OCI-LY7 (cell line): ENCODE data around the gene MPPED1. TPM values are rescaled to one million over a fixed set of nuclear protein-coding genes. Genes with fewer than 3 reads are reported as not detected.

Experiments used
- BruUV-seq: library from RNA; stranded (reverse); fragments of 400-500 nt; replicated peaks from 2 replicates; lab custom pipeline; 2021; lab: Mats Ljungman, UMichigan
- CTCF ChIA-PET: fragments of 300-600 bp; sonication (Branson Sonifier 250); formaldehyde crosslinking; loops from one replicate; lab custom pipeline; 2022; ENCODE audit warnings: antibody characterized with exemption; ENCODE audit not compliant: unreplicated experiment; lab: Charles Lee
- POLR2A ChIA-PET: fragments of 300-600 bp; sonication (Branson Sonifier 250); formaldehyde crosslinking; loops from one replicate; lab custom pipeline; 2022; ENCODE audit warnings: antibody characterized with exemption; lab: Charles Lee
- DNase-seq: peaks from one replicate; pipeline ENCODE4 v3.0.0-alpha.2; 2015; ENCODE audit warnings: low spot score
- H2AFZ ChIP-seq: fragments of 200-600 bp; sonication (generic), shearing (Covaris generic); 2 replicates; pipeline ENCODE4 v1.6.1; 2014; ENCODE audit warnings: mild to moderate bottlenecking, antibody characterized with exemption, low read length, moderate library complexity
- H3K27ac ChIP-seq: fragments of 200-600 bp; sonication (generic); 2 replicates; pipeline ENCODE4 v1.5.1; 2014; ENCODE audit warnings: mixed run types, low read depth, mild to moderate bottlenecking, moderate library complexity, low read length, inconsistent platforms; ENCODE audit not compliant: poor library complexity, severe bottlenecking
- H3K36me3 ChIP-seq: fragments of 200-600 bp; sonication (generic); 2 replicates; pipeline ENCODE4 v1.6.1; 2014; ENCODE audit warnings: mild to moderate bottlenecking, antibody characterized with exemption, low read length, moderate library complexity, mixed read lengths; ENCODE audit not compliant: insufficient read depth
- H3K4me1 ChIP-seq: fragments of 200-600 bp; sonication (generic); 2 replicates; pipeline ENCODE4 v1.5.1; 2014; ENCODE audit warnings: mild to moderate bottlenecking, low read length; ENCODE audit not compliant: insufficient read depth, poor library complexity, severe bottlenecking
- H3K4me2 ChIP-seq: fragments of 200-600 bp; sonication (generic); 2 replicates; pipeline ENCODE4 v1.6.1; 2014; ENCODE audit warnings: mild to moderate bottlenecking, low read length
- H3K4me3 ChIP-seq: fragments of 200-600 bp; sonication (generic); 2 replicates; pipeline ENCODE4 v1.5.1; 2014; ENCODE audit warnings: mild to moderate bottlenecking, low read depth, low read length; ENCODE audit not compliant: poor library complexity, severe bottlenecking
- H3K79me2 ChIP-seq: fragments of 200-600 bp; sonication (generic); 2 replicates; pipeline ENCODE4 v1.6.1; 2016; ENCODE audit warnings: low read depth, mild to moderate bottlenecking, low read length, moderate library complexity, mixed read lengths; ENCODE audit not compliant: insufficient read depth
- H3K9me2 ChIP-seq: fragments of 200-600 bp; sonication (generic); 2 replicates; pipeline ENCODE4 v1.6.1; 2016; ENCODE audit warnings: mild to moderate bottlenecking, low read length, mixed read lengths; ENCODE audit not compliant: insufficient read depth
- H3K9me3 ChIP-seq: fragments of 200-600 bp; sonication (generic); 2 replicates; pipeline ENCODE4 v1.6.1; 2014; ENCODE audit warnings: mild to moderate bottlenecking, mixed run types, low read length, mixed read lengths
- H4K20me1 ChIP-seq: fragments of 200-600 bp; sonication (generic); 2 replicates; pipeline ENCODE4 v1.6.1; 2014; ENCODE audit warnings: mild to moderate bottlenecking, antibody characterized with exemption, low read length, moderate library complexity, mixed read lengths; ENCODE audit not compliant: insufficient read depth
- CTCF ChIP-seq: fragments of 200-600 bp; sonication (generic); conservative IDR thresholded peaks from 2 replicates; pipeline ENCODE4 v1.5.1; 2014; ENCODE audit warnings: mild to moderate bottlenecking, antibody characterized with exemption, low read length, moderate library complexity, mixed read lengths
- EZH2phosphoT487 ChIP-seq: fragments of 200-600 bp; sonication (generic); IDR thresholded peaks from 2 replicates; pipeline ENCODE4 v1.6.1; 2018; ENCODE audit warnings: low read depth, borderline replicate concordance, mild to moderate bottlenecking, mixed run types, antibody characterized with exemption, low read length, moderate library complexity, mixed read lengths
- intact Hi-C: fragments of 100-400 bp; cut with micrococcal nuclease; formaldehyde crosslinking; loops from one replicate; pipeline ENCODE4 v1.10.0; 2022; ENCODE audit not compliant: unreplicated experiment
- total RNA-seq, 2 experiments: library from RNA; depleted of rRNA in 1 of 2; stranded (reverse); fragments of >200 nt in 1 of 2; shearing (Covaris generic) in 1 of 2; gene quantifications; 2 replicates each; pipeline ENCODE4 v1.2.3, GENCODE V29; 2014 to 2022

Gene MPPED1
- total RNA-seq, 2 experiments from 2014 or later: not detected

GRCh38 chr22:43505423-43505822 lies 93.6 kb downstream of the MPPED1 start:
- Histone ChIP-seq H3K4me3 (no peak overlapping the region), H3K79me2 (no peaks in the 10 kb centered on the region), H2AFZ (no peak overlapping the region), H4K20me1 (no peaks in the 10 kb centered on the region), H3K4me2 (no peak overlapping the region), H3K36me3 (no peaks in the 10 kb centered on the region), H3K9me3 (no peaks in the 10 kb centered on the region), H3K4me1 (no peaks in the 10 kb centered on the region), H3K9me2 (no peaks in the 10 kb centered on the region), H3K27ac (no peak overlapping the region)
- no TSS peak for BruUV-seq
- intact Hi-C loops: no loop called here
- CTCF ChIA-PET: no interaction called here
- POLR2A ChIA-PET: no interaction called here
- no peak for DNase-seq
- TF ChIP-seq CTCF: no peak
- no peak for TF ChIP-seq EZH2phosphoT487

GRCh38 chr22:43505896-43506295 lies 94.1 kb downstream of the MPPED1 start:
- H2AFZ ChIP-seq: no peak overlapping the region
- intact Hi-C loops: no loop called here
- DNase-seq: no peak
- CTCF ChIA-PET: no interaction called here
- H4K20me1 ChIP-seq: no peaks in the 10 kb centered on the region
- H3K79me2 ChIP-seq: no peaks in the 10 kb centered on the region
- TF ChIP-seq EZH2phosphoT487 (no peak), CTCF (no peak)
- H3K36me3 ChIP-seq: no peaks in the 10 kb centered on the region
- BruUV-seq: no TSS peak
- H3K4me2 ChIP-seq: no peak overlapping the region
- no peaks in the 10 kb centered on the region for H3K9me2 ChIP-seq
- no peaks in the 10 kb centered on the region for H3K4me1 ChIP-seq
- POLR2A ChIA-PET: no interaction called here
- no peak overlapping the region for H3K4me3 ChIP-seq
- H3K9me3 ChIP-seq: no peaks in the 10 kb centered on the region
- H3K27ac ChIP-seq: no peak overlapping the region

- Histone ChIP-seq H3K4me1 (no peaks in the 10 kb centered on the region), H4K20me1 (no peaks in the 10 kb centered on the region), H3K79me2 (no peaks in the 10 kb centered on the region), H3K9me3 (no peaks in the 10 kb centered on the region), H3K4me2 (no peak overlapping the region), H3K4me3 (no peak overlapping the region), H3K27ac (no peak overlapping the region), H3K36me3 (no peaks in the 10 kb centered on the region), H2AFZ (no peak overlapping the region), H3K9me2 (no peaks in the 10 kb centered on the region)
- TF ChIP-seq CTCF (no peak), EZH2phosphoT487 (no peak)
- no peak for DNase-seq
- BruUV-seq: no TSS peak
- intact Hi-C loops: no loop called here
- POLR2A ChIA-PET: no interaction called here
- CTCF ChIA-PET: no interaction called here
Observed at GRCh38 chr22:43506487-43506886, 94.7 kb downstream of the MPPED1 start.
